Measurements from ENCODE around the gene FRRS1.

GRCh38 chr1:99661780-99662179 lies 104.7 kb downstream of the FRRS1 start:
- TF ChIP-seq SMC3 (IDR thresholded peaks at IDR 0.05): no peak
- TF ChIP-seq POLR2A (IDR thresholded peaks at IDR 0.05; ENCODE audit: low read length): no peak
- no peak for TF ChIP-seq EP300 (IDR thresholded peaks at IDR 0.05)

Measured in A549 (cell line).